Omental fat pad (tissue), 4 donors: ENCODE data around the gene RNF123. TPM values are rescaled to one million over a fixed set of nuclear protein-coding genes. Genes with fewer than 3 reads are reported as not detected.
A peak's percentile ranks its signal among the peaks of the same experiment; 100 is the strongest.
"Not testable (repeated sequence)": the region's sequence is repeated elsewhere in the genome, so short reads cannot be mapped to it uniquely, and the experiment has no call there.

Experiments
- ATAC-seq: fragments of 150-250 bp; one replicate; pipeline ENCODE4 v1.9.1; 2016; ENCODE audit warnings: mild to moderate bottlenecking, moderate library complexity; ENCODE audit not compliant: low FRiP score
- DNase-seq: peaks from one replicate; pipeline ENCODE4 v3.0.0-alpha.2; 2019; ENCODE audit warnings: low spot score
- CTCF ChIP-seq, 3 donors: fragments of 450-650 bp; IDR thresholded peaks; one replicate each; pipeline ENCODE4 v1.5.1; 2016 to 2017; ENCODE audit warnings: antibody characterized with exemption in 3 of 3, mild to moderate bottlenecking in 3 of 3, moderate library complexity in 2 of 3
- total RNA-seq, 4 donors: library from RNA; depleted of rRNA; stranded (reverse); fragments of >200 nt; gene quantifications; one replicate each; pipeline ENCODE4 v1.1.0, GENCODE V29; 2016

Gene RNF123
- total RNA-seq, 4 donors from 2014 or later, result 22.2 to 28.7 (median 26.7) TPM

- ATAC-seq (no peak), DNase-seq (no peak)
- no peak for TF ChIP-seq CTCF (IDR thresholded peaks at IDR 0.05)
Measured at GRCh38 chr3:49681232-49681522, 8.2 kb upstream of the RNF123 start.

GRCh38 chr3:49681543-49681942 lies 7.8 kb upstream of the RNF123 start:
- ATAC-seq, result no peak
- DNase-seq, result no peak
- no peak for TF ChIP-seq CTCF (IDR thresholded peaks at IDR 0.05)

- TF ChIP-seq CTCF (IDR thresholded peaks at IDR 0.05), result no peak
- ATAC-seq, result peak; percentile 52
- DNase-seq, result no peak
Measured at GRCh38 chr3:49683162-49683561, 6.2 kb upstream of the RNF123 start.

- not testable (repeated sequence) for DNase-seq, ATAC-seq
Measured at GRCh38 chr3:49684453-49684852, 4.9 kb upstream of the RNF123 start.

GRCh38 chr3:49685103-49685502 lies 4.3 kb upstream of the RNF123 start:
- not testable (repeated sequence) for ATAC-seq

GRCh38 chr3:49685846-49686245 lies 3.5 kb upstream of the RNF123 start:
- ATAC-seq, DNase-seq: not testable (repeated sequence)

More at GRCh38 chr3:49685103-49685502, 4.3 kb upstream of the RNF123 start:
- not testable (repeated sequence) for DNase-seq

- not testable (repeated sequence) for DNase-seq
- ATAC-seq, result peak; percentile 19
Measured at GRCh38 chr3:49686346-49686745, 3.0 kb upstream of the RNF123 start.

GRCh38 chr3:49686769-49687423 lies 2.5 kb upstream of the RNF123 start:
- ATAC-seq (peak; percentile 73), DNase-seq (peak; percentile 45)

GRCh38 chr3:49687424-49687795 lies 1.9 kb upstream of the RNF123 start:
- DNase-seq, ATAC-seq: not testable (repeated sequence)

GRCh38 chr3:49688338-49689045 lies 865 bp upstream of the RNF123 start:
- not testable (repeated sequence) for DNase-seq, ATAC-seq

- ATAC-seq, DNase-seq: not testable (repeated sequence)
Measured at GRCh38 chr3:49689908-49690624, 709 bp downstream of the RNF123 start.

GRCh38 chr3:49690856-49691255 lies 1.5 kb downstream of the RNF123 start:
- not testable (repeated sequence) for ATAC-seq, DNase-seq

GRCh38 chr3:49691481-49691880 lies 2.1 kb downstream of the RNF123 start:
- ATAC-seq, DNase-seq: not testable (repeated sequence)

- not testable (repeated sequence) for ATAC-seq, DNase-seq
Measured at GRCh38 chr3:49694409-49695070, 5.2 kb downstream of the RNF123 start.

- not testable (repeated sequence) for DNase-seq, ATAC-seq
Measured at GRCh38 chr3:49695350-49696015, 6.1 kb downstream of the RNF123 start.
